ENCODE results near the gene ORM1.

DNA sequence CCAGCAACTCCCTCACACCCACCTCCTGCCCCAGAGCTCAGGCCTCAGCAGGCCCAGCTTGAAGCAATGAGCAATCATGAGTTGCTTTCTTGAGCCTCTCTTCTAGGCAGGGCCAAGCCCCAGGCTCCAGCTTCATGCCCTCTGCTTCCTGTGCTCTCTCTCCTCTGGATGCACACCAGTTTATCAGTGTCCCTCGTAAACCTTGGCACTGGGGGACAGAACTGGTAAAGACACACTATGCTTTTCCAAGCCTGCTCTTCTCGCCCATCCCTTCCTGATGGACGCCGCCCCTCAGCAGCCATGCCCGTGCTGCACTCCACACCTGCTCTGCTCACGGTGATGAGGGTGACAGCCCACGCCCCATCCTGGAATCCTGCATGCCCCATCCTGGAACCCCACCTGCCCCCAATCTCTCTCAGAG, 49.4 kb upstream of the ORM1 start:
- TF ChIP-seq POLR2A (IDR thresholded peaks at IDR 0.05; ENCODE audit: low read depth, low read length) (no peak), CEBPB (IDR thresholded peaks at IDR 0.05; ENCODE audit: borderline replicate concordance in 1 of 2, low read depth in 2 of 2, low read length in 2 of 2) (no peak), CHD2 (IDR thresholded peaks at IDR 0.05; ENCODE audit: borderline replicate concordance, low read depth, low read length) (no peak), ZSCAN29 (IDR thresholded peaks at IDR 0.05) (no peak), CBX3 (IDR thresholded peaks at IDR 0.05; ENCODE audit: borderline replicate concordance, low read depth) (no peak), BHLHE40 (IDR thresholded peaks at IDR 0.05; ENCODE audit: borderline replicate concordance in 1 of 2, low read depth in 2 of 2, low read length in 1 of 2) (no peak), RAD21 (IDR thresholded peaks at IDR 0.05; ENCODE audit: insufficient read depth, low read depth, low read length) (no peak)
- TF ChIP-seq, protein P1, sequence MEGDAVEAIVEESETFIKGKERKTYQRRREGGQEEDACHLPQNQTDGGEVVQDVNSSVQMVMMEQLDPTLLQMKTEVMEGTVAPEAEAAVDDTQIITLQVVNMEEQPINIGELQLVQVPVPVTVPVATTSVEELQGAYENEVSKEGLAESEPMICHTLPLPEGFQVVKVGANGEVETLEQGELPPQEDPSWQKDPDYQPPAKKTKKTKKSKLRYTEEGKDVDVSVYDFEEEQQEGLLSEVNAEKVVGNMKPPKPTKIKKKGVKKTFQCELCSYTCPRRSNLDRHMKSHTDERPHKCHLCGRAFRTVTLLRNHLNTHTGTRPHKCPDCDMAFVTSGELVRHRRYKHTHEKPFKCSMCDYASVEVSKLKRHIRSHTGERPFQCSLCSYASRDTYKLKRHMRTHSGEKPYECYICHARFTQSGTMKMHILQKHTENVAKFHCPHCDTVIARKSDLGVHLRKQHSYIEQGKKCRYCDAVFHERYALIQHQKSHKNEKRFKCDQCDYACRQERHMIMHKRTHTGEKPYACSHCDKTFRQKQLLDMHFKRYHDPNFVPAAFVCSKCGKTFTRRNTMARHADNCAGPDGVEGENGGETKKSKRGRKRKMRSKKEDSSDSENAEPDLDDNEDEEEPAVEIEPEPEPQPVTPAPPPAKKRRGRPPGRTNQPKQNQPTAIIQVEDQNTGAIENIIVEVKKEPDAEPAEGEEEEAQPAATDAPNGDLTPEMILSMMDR (IDR thresholded peaks at IDR 0.05 in 2 of 3, conservative IDR thresholded peaks at IDR 0.05 in 1 of 3; ENCODE audit: control insufficient read depth in 2 of 3, extremely low read depth in 1 of 3, insufficient read depth in 1 of 3, low read depth in 3 of 3, low read length in 3 of 3): no peak

Measured in GM12878 (cell line).